GM20431 (cell line): Measurements from ENCODE around the gene KRT12.

Experiments used
- in situ Hi-C: fragments of 300-500 bp; cut with MseI, MboI; formaldehyde crosslinking; loops from one replicate; pipeline ENCODE4 v1.15.0; 2020; ENCODE audit warnings: low sequenced_read_pairs; ENCODE audit not compliant: unreplicated experiment

The KRT12 gene

GRCh38 chr17:40866838-40867237 is at the start of gene KRT12:
KRT12 (minus strand) TSS chr17:40867223; CDS start chr17:40867186, 37 bp downstream.
- in situ Hi-C loops: no loop called here

- in situ Hi-C loops: no loop called here
Measured at GRCh38 chr17:40916366-40916765, 49.3 kb upstream of the KRT12 start.

GRCh38 chr17:40915721-40916256 is 48.8 kb upstream of the KRT12 start:
- in situ Hi-C loops: no loop called here

GRCh38 chr17:40915199-40915661 is 48.2 kb upstream of the KRT12 start:
- in situ Hi-C loops: no loop called here

DNA sequence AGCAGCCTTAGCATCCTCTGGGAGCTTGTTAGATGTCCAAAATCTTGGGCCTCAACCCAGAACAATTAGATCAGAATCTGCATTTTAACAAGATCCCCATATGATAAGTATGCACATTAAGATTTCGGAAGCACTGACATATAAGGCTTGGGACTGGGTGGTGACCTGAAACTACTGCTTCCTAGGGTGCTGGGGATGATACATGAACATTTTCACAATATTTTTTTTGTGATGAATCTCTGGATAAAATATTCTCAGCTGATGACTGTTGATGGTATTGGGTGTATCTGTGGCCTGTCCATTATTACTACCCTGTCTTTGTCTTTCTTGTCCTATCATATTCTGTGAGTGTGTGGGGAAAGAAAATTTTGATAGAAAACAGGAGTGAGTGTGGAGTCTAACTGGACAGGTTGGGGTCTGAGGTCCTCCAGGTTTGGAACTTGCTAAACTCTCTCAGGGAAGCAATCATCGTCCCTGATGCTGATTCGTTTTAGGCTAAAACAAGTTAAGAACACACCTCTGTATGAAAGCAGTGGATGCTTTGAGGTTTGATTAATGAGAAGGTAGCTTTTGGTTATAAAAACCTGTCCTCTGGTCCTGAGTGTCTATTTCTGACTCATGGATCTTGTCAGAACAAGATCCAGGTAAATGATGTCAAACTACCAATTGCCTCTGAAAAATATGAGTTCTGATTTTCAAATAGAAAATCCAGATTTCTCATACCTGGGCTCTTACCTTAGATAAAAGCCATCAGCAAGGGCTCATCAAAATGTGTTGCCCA is 47.2 kb upstream of the KRT12 start:
- in situ Hi-C loops: no loop called here

- in situ Hi-C loops: no loop called here
Measured at GRCh38 chr17:40912486-40913210, 45.6 kb upstream of the KRT12 start.

DNA sequence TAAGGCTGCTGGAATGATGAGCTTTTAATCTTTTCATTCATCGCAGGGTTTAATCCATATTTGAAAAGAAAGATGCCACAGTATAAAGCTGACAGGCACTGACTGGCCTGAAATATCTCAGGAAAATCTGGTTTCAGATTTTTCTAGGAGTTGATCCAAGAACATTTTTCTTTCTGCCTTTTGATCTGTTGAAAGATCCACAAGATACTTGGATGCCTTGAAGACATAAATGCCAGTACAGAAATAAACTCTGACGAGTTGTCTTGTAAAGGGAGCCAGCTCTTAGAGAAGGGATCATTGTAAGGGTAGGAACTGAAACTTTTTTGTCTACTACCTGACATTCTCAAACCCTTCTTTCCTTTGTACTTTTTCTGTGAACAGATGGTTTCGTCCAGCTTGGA is 43.4 kb upstream of the KRT12 start:
- in situ Hi-C loops: no loop called here

- in situ Hi-C loops: no loop called here
Measured at GRCh38 chr17:40909755-40910154, 42.7 kb upstream of the KRT12 start.

GRCh38 chr17:40909351-40909750 is 42.3 kb upstream of the KRT12 start:
- in situ Hi-C loops: no loop called here

- in situ Hi-C loops: no loop called here
Measured at GRCh38 chr17:40906613-40907012, 39.6 kb upstream of the KRT12 start.

- in situ Hi-C loops: no loop called here
Measured at GRCh38 chr17:40905370-40905769, 38.3 kb upstream of the KRT12 start.

DNA sequence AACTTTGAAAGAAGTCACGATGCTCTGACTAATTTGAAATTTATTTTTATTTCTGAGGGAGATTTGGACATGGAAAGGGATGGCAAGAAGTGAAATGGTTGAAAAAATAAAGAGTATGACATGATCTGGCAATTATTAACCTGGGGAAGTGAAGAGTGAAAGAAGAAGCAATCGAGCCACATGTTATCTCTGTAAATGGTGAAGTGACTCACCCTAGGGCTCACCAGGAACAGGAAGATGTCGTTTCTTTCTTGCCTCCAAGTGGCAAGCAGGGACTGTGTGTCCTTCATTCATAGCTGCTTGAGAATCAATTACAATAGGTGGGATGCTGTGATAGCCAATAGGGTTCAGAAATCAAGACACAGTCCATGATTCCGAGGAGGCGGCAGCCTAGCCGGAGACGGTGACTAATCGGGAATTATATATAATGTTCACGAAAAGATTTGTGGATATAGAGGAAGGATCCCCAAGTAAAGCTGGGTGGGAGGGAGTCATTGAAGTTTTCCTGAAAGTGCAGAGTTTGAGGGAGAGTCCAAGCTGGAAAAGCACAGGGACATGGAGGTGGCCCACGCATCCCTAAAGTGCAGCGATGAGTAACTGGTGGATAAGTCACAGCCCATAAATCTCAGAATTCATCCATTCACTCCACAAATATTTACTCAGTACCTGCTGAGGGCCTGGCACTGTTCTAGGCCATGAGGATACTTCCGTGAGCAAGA is 36.3 kb upstream of the KRT12 start:
- in situ Hi-C loops: no loop called here

DNA sequence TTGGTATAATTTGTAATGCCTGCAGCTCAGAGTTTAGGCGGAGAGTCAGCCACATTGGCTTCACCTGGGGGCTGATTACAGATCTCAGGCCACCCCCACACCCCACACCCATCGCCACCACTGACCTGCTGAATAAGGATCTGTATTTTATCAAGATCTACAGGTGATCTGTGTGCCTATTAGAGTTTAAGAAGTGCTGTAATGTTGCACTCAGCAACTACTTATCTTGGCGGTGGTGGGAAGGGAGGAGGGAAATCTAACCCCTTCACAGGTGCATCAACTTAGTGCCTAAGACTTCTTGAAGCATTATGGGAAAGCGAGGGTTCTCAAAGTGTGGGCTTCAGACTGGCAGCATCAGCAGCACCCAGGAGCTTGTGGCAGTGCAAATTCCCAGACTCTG is 35.5 kb upstream of the KRT12 start:
- in situ Hi-C loops: no loop called here

DNA sequence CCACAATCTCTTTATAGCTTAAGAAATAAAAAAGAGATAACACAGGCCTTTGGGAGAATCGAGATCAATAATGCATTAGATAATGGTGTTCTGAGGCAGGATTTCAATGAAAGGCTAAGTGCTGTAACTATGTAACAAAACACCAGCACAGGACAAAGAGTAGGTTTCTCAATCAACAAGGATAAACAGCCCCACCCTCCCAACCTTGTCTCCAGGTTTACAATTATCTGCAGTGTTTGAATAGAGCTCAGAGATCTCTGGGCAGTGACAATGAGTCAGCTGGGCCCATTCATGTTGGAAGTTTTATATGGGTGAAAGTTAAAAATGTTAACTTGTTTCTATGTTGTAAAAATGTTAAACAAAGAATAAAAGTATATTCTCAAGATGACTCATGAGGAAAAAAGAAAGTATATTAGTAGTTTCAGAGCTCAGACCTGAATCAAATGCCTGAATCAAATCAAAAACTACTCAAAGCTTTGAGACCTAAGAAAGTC is 35.0 kb upstream of the KRT12 start:
- in situ Hi-C loops: no loop called here

- in situ Hi-C loops: no loop called here
Measured at GRCh38 chr17:40900809-40901356, 33.9 kb upstream of the KRT12 start.

- in situ Hi-C loops: no loop called here
Measured at GRCh38 chr17:40896916-40897455, 30.0 kb upstream of the KRT12 start.

- in situ Hi-C loops: no loop called here
Measured at GRCh38 chr17:40895106-40895730, 28.2 kb upstream of the KRT12 start.

DNA sequence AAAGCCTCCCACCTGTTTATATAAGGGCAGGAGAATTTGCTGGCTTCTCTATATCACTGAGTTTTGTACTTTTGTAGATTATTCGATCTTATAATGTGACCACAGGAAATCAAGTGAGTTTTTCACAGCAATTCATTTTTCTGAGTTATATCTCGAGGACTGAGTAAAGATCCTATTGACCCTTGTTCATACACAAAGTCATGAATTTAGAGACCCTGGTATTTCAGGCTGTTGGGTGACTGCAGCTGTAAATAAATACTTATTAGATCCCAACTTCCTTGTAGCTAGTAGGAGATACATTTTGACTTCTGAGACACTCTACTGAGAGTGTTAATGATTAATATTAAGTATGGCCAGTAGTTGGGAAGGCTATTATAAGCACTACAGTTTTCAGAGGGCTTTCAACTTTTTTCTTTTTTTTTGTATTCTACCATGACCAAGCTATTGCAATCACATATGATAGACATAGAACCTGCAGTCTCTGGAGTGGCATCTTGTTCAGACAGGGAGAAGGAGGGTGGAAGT is 21.2 kb upstream of the KRT12 start:
- in situ Hi-C loops: no loop called here

DNA sequence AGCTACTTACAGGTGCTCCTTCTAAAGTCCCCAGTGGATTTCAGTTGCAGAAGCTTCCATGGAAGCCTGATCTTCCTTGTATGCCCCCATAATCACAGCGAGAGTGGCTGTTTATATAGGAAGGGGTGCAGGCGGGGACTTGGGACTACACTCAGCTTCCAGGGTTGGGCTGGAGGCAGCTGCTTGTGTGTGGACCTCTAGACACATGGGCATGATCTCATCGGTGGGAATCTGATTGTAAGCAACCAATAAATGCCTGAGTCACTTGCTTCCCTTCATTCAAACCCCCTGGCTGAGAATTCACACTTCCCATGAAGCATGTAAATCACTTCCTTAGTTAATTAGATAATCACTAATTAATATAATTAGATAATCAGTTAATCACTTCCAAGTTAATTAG is 19.1 kb upstream of the KRT12 start:
- in situ Hi-C loops: no loop called here
